Endometrium (tissue), 2 donors: ENCODE measurements around the gene CDC14B.

Experiments
- FAIRE-seq: peaks from 2 replicates; lab custom pipeline; 2012; peaks lifted over from hg19 to GRCh38; lab: Jason Lieb, UNC
- donor health status: control.
- donor health status: control.

The CDC14B gene

GRCh38 chr9:96501633-96502538, 117.8 kb downstream of the CDC14B start:
- no peak for FAIRE-seq

GRCh38 chr9:96500696-96501632, 118.7 kb downstream of the CDC14B start:
- FAIRE-seq = no peak

- no peak for FAIRE-seq
Measured at GRCh38 chr9:96499257-96499656, 120.4 kb downstream of the CDC14B start.

GRCh38 chr9:96498796-96499195, 120.8 kb downstream of the CDC14B start:
- no peak for FAIRE-seq

- no peak for FAIRE-seq
Measured at GRCh38 chr9:96497117-96497399, 122.6 kb downstream of the CDC14B start.

- no peak for FAIRE-seq
Measured at GRCh38 chr9:96496368-96497116, 123.1 kb downstream of the CDC14B start.

- FAIRE-seq = no peak
Measured at GRCh38 chr9:96495341-96495740, 124.3 kb downstream of the CDC14B start.

- no peak for FAIRE-seq
Measured at GRCh38 chr9:96494215-96494800, 125.3 kb downstream of the CDC14B start.

GRCh38 chr9:96493757-96494156, 125.9 kb downstream of the CDC14B start:
- FAIRE-seq = no peak

- FAIRE-seq = no peak
Measured at GRCh38 chr9:96492993-96493531, 126.6 kb downstream of the CDC14B start.

- FAIRE-seq = no peak
Measured at GRCh38 chr9:96491880-96492525, 127.6 kb downstream of the CDC14B start.

- FAIRE-seq = no peak
Measured at GRCh38 chr9:96491079-96491879, 128.4 kb downstream of the CDC14B start.

- no peak for FAIRE-seq
Measured at GRCh38 chr9:96490534-96491078, 129.0 kb downstream of the CDC14B start.

GRCh38 chr9:96489482-96489979, 130.1 kb downstream of the CDC14B start:
- FAIRE-seq = no peak

- no peak for FAIRE-seq
Measured at GRCh38 chr9:96487949-96488348, 131.7 kb downstream of the CDC14B start.

- no peak for FAIRE-seq
Measured at GRCh38 chr9:96487029-96487396, 132.6 kb downstream of the CDC14B start.

GRCh38 chr9:96486386-96487028, 133.1 kb downstream of the CDC14B start:
- no peak for FAIRE-seq

- FAIRE-seq = no peak
Measured at GRCh38 chr9:96485280-96485679, 134.4 kb downstream of the CDC14B start.

GRCh38 chr9:96484521-96484931, 135.1 kb downstream of the CDC14B start:
- FAIRE-seq = no peak
